Caco-2 (cell line): ENCODE results near the gene ATP9A. TPM values are rescaled to one million over a fixed set of nuclear protein-coding genes. Genes with fewer than 3 reads are reported as not detected.

Source experiments
- BruUV-seq: library from RNA; stranded (reverse); fragments of 400-500 nt; replicated peaks from 2 replicates; lab custom pipeline; 2021; lab: Mats Ljungman, UMichigan
- CTCF ChIA-PET: fragments of 300-600 bp; sonication (Branson Sonifier 250); formaldehyde crosslinking; loops from one replicate; lab custom pipeline; 2022; ENCODE audit warnings: antibody characterized with exemption; lab: Charles Lee
- POLR2A ChIA-PET: fragments of 300-600 bp; sonication (Branson Sonifier 250); formaldehyde crosslinking; loops from one replicate; lab custom pipeline; 2022; ENCODE audit warnings: antibody characterized with exemption; lab: Charles Lee
- DNase-seq, 2 experiments: peaks; one replicate each; pipeline versions ENCODE4 v3.0.0 to v3.0.0-alpha.2; 2020 to 2022
- H3K27me3 ChIP-seq: replicated peaks from 2 replicates; pipeline ENCODE4 v1.6.0; 2011; ENCODE audit warnings: low read length; ENCODE audit not compliant: control insufficient read depth, insufficient read depth
- H3K36me3 ChIP-seq: 2 replicates; pipeline ENCODE4 v1.5.1; 2011; ENCODE audit warnings: low read length; ENCODE audit not compliant: control insufficient read depth, insufficient read depth
- H3K4me1 ChIP-seq: fragments of 250-450 bp; sonication (Bioruptor Pico); 2 replicates; pipeline ENCODE4 v1.5.1; 2020; ENCODE audit warnings: mild to moderate bottlenecking
- H3K4me3 ChIP-seq: 2 replicates; pipeline ENCODE4 v1.5.1; 2011; ENCODE audit warnings: low read depth, mild to moderate bottlenecking, control low read depth, low read length
- H3K9me3 ChIP-seq: fragments of 250-450 bp; sonication (Bioruptor Pico); 2 replicates; pipeline ENCODE4 v1.5.1; 2020; ENCODE audit warnings: mild to moderate bottlenecking, moderate library complexity
- H3K27ac Mint-ChIP-seq: one replicate; pipeline ENCODE4 v1.8.0; 2022; ENCODE audit warnings: mixed read lengths; ENCODE audit not compliant: unreplicated experiment
- H3K27me3 Mint-ChIP-seq: one replicate; pipeline ENCODE4 v1.8.0; 2022; ENCODE audit warnings: mixed read lengths; ENCODE audit not compliant: insufficient read depth, unreplicated experiment
- H3K36me3 Mint-ChIP-seq: one replicate; pipeline ENCODE4 v1.8.0; 2022; ENCODE audit warnings: mild to moderate bottlenecking, mixed read lengths; ENCODE audit not compliant: insufficient read depth, unreplicated experiment
- H3K4me1 Mint-ChIP-seq: one replicate; pipeline ENCODE4 v1.8.0; 2022; ENCODE audit warnings: low read depth, mixed read lengths; ENCODE audit not compliant: unreplicated experiment
- H3K4me3 Mint-ChIP-seq: one replicate; pipeline ENCODE4 v1.8.0; 2022; ENCODE audit warnings: mild to moderate bottlenecking, moderate library complexity, mixed read lengths; ENCODE audit not compliant: unreplicated experiment
- H3K9me3 Mint-ChIP-seq: one replicate; pipeline ENCODE4 v1.8.0; 2022; ENCODE audit warnings: mixed read lengths; ENCODE audit not compliant: unreplicated experiment
- CTCF ChIP-seq, 2 experiments: fragments of 200-600 bp in 1 of 2; IDR thresholded peaks; 1 replicate in 1 of 2; 2 replicates in 1 of 2; pipeline versions ENCODE4 v1.5.1 to v1.8.0; 2011 to 2022; ENCODE audit warnings: antibody characterized with exemption in 1 of 2, control low read depth in 1 of 2, inconsistent platforms in 1 of 2, low read depth in 1 of 2, low read length in 1 of 2, mild to moderate bottlenecking in 1 of 2, moderate library complexity in 1 of 2; ENCODE audit not compliant: insufficient read depth in 1 of 2, severe bottlenecking in 1 of 2, unreplicated experiment in 1 of 2
- intact Hi-C: fragments of 100-400 bp; cut with micrococcal nuclease; formaldehyde crosslinking; loops from one replicate; pipeline ENCODE4 v1.10.0; 2022; ENCODE audit not compliant: unreplicated experiment
- total RNA-seq: library from RNA; stranded (reverse); gene quantifications from 2 replicates; pipeline ENCODE4 v1.2.3, GENCODE V29; 2022

The ATP9A gene
- total RNA-seq, 1 experiment from 2014 or later: 102 TPM

- H3K27me3 ChIP-seq: no peaks in the 10 kb centered on the region
- no peak overlapping the region for H3K4me3 ChIP-seq
- Mint-ChIP-seq H3K9me3 (no peaks in the 10 kb centered on the region), H3K4me1 (no peaks in the 10 kb centered on the region), H3K27me3 (no peaks in the 10 kb centered on the region), H3K36me3 (peaks cover 44% of the 10 kb centered on the region), H3K4me3 (no peak overlapping the region), H3K27ac (no peak overlapping the region)
- POLR2A ChIA-PET: no interaction called here
- no peaks in the 10 kb centered on the region for H3K4me1 ChIP-seq
- no peak for TF ChIP-seq CTCF (IDR thresholded peaks at IDR 0.05; ENCODE audit: insufficient read depth in 1 of 2, low read depth in 1 of 2, low read length in 1 of 2, severe bottlenecking in 1 of 2, unreplicated experiment in 1 of 2)
- intact Hi-C loops: no loop called here
- peaks cover 12% of the 10 kb centered on the region for H3K36me3 ChIP-seq
- DNase-seq: no peak
- H3K9me3 ChIP-seq: no peaks in the 10 kb centered on the region
- no TSS peak for BruUV-seq
- CTCF ChIA-PET: no interaction called here
These were observed 155.3 kb downstream of the ATP9A start for GRCh38 chr20:51612896-51613295.

GRCh38 chr20:51611625-51611890 lies 156.6 kb downstream of the ATP9A start:
- POLR2A ChIA-PET: no interaction called here
- H3K27me3 Mint-ChIP-seq: no peaks in the 10 kb centered on the region
- CTCF ChIA-PET: no interaction called here
- no TSS peak for BruUV-seq
- intact Hi-C loops: no loop called here
- no peak overlapping the region for H3K4me3 Mint-ChIP-seq
- H3K4me1 Mint-ChIP-seq: no peaks in the 10 kb centered on the region
- H3K36me3 Mint-ChIP-seq: peaks cover 44% of the 10 kb centered on the region
- no peaks in the 10 kb centered on the region for H3K4me1 ChIP-seq
- no peaks in the 10 kb centered on the region for H3K9me3 Mint-ChIP-seq
- no peak for DNase-seq
- peaks cover 12% of the 10 kb centered on the region for H3K36me3 ChIP-seq
- no peak overlapping the region for H3K27ac Mint-ChIP-seq
- no peaks in the 10 kb centered on the region for H3K27me3 ChIP-seq
- no peak for TF ChIP-seq CTCF (IDR thresholded peaks at IDR 0.05; ENCODE audit: insufficient read depth in 1 of 2, low read depth in 1 of 2, low read length in 1 of 2, severe bottlenecking in 1 of 2, unreplicated experiment in 1 of 2)
- no peak overlapping the region for H3K4me3 ChIP-seq
- H3K9me3 ChIP-seq: no peaks in the 10 kb centered on the region

GRCh38 chr20:51610761-51611624 lies 157.2 kb downstream of the ATP9A start:
- ChIA-PET POLR2A (no interaction called here), CTCF (interaction anchor here (1.2 kb wide), 1 partner anchor 16 kb away, joined by 4 read pairs; no protein-coding TSS in a partner anchor)
- Histone ChIP-seq H3K9me3 (no peaks in the 10 kb centered on the region), H3K4me1 (no peaks in the 10 kb centered on the region), H3K27me3 (no peaks in the 10 kb centered on the region), H3K4me3 (no peak overlapping the region), H3K36me3 (peaks cover 13% of the 10 kb centered on the region)
- Mint-ChIP-seq H3K27ac (no peak overlapping the region), H3K4me1 (no peaks in the 10 kb centered on the region), H3K27me3 (no peaks in the 10 kb centered on the region), H3K36me3 (peaks cover 44% of the 10 kb centered on the region), H3K4me3 (no peak overlapping the region), H3K9me3 (no peaks in the 10 kb centered on the region)
- BruUV-seq: no TSS peak
- no peak for DNase-seq
- intact Hi-C loops: no loop called here
- TF ChIP-seq CTCF (IDR thresholded peaks at IDR 0.05; ENCODE audit: insufficient read depth in 1 of 2, low read depth in 1 of 2, low read length in 1 of 2, severe bottlenecking in 1 of 2, unreplicated experiment in 1 of 2): no peak
